HepG2 (cell line): ENCODE measurements around the gene ZNF593OS.

ENCODE experiments used
- CTCF ChIP-seq: sonication (generic); formaldehyde crosslinking; IDR thresholded peaks from 2 replicates; pipeline ENCODE4 v1.5.0; 2020; ENCODE audit warnings: mild to moderate bottlenecking, missing genetic modification reagents, moderate library complexity
- SIN3A ChIP-seq: IDR thresholded peaks from 2 replicates; pipeline ENCODE4 v1.6.1; 2011; ENCODE audit warnings: low read depth, mild to moderate bottlenecking, control low read depth, low read length, borderline replicate concordance
- ZNF383 ChIP-seq: sonication (generic); formaldehyde crosslinking; IDR thresholded peaks from 2 replicates; pipeline ENCODE4 v1.4.0; 2020; ENCODE audit warnings: missing genetic modification reagents, mild to moderate bottlenecking, borderline replicate concordance

GRCh38 chr1:26155370-26156284 lies 16.0 kb downstream of the ZNF593OS start:
- TF ChIP-seq ZNF383 (CRISPR knock-in tag) = no peak
- no peak for TF ChIP-seq CTCF (CRISPR knock-in tag)
- TF ChIP-seq SIN3A = no peak
